SU-DHL-6 (cell line): ENCODE results near the gene MGAT1.

Source experiments
- EZH2phosphoT487 ChIP-seq: fragments of 200-600 bp; sonication (generic), shearing (Covaris generic); conservative IDR thresholded peaks from 2 replicates; pipeline ENCODE4 v1.6.1; 2018; ENCODE audit warnings: mild to moderate bottlenecking, antibody characterized with exemption, low read length, moderate library complexity, mixed read lengths
- TF ChIP-seq, protein P1 (sequence below): fragments of 200-600 bp; sonication (generic); IDR thresholded peaks from one replicate; pipeline ENCODE4 v1.5.1; 2017; ENCODE audit warnings: antibody characterized with exemption, mild to moderate bottlenecking, low read length, moderate library complexity; ENCODE audit not compliant: insufficient read depth, poor library complexity, severe bottlenecking

- TF ChIP-seq, protein P1, sequence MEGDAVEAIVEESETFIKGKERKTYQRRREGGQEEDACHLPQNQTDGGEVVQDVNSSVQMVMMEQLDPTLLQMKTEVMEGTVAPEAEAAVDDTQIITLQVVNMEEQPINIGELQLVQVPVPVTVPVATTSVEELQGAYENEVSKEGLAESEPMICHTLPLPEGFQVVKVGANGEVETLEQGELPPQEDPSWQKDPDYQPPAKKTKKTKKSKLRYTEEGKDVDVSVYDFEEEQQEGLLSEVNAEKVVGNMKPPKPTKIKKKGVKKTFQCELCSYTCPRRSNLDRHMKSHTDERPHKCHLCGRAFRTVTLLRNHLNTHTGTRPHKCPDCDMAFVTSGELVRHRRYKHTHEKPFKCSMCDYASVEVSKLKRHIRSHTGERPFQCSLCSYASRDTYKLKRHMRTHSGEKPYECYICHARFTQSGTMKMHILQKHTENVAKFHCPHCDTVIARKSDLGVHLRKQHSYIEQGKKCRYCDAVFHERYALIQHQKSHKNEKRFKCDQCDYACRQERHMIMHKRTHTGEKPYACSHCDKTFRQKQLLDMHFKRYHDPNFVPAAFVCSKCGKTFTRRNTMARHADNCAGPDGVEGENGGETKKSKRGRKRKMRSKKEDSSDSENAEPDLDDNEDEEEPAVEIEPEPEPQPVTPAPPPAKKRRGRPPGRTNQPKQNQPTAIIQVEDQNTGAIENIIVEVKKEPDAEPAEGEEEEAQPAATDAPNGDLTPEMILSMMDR = no peak
- TF ChIP-seq EZH2phosphoT487 = no peak
These were observed 14.3 kb upstream of the MGAT1 start for GRCh38 chr5:180816608-180817534.
